HFFc6 (cell line): ENCODE results near the gene DMBX1. TPM values are rescaled to one million over a fixed set of nuclear protein-coding genes. Genes with fewer than 3 reads are reported as not detected.

Experiments used
- DNase-seq: peaks from one replicate; pipeline ENCODE4 v3.0.0-alpha.2; 2018
- H3K27ac Mint-ChIP-seq: 2 replicates; pipeline ENCODE4 v1.8.0; 2020; ENCODE audit warnings: mild to moderate bottlenecking, mixed read lengths
- H3K27me3 Mint-ChIP-seq: 2 replicates; pipeline ENCODE4 v1.8.0; 2021; ENCODE audit warnings: mild to moderate bottlenecking, moderate library complexity, mixed read lengths; ENCODE audit not compliant: insufficient read depth
- H3K36me3 Mint-ChIP-seq: 2 replicates; pipeline ENCODE4 v1.8.0; 2021; ENCODE audit warnings: low read depth, mixed read lengths
- H3K4me1 Mint-ChIP-seq: 2 replicates; pipeline ENCODE4 v1.8.0; 2020; ENCODE audit warnings: low read depth, mixed read lengths
- H3K4me3 Mint-ChIP-seq: 2 replicates; pipeline ENCODE4 v1.8.0; 2020; ENCODE audit warnings: mild to moderate bottlenecking, moderate library complexity, mixed read lengths
- H3K9me3 Mint-ChIP-seq: 2 replicates; pipeline ENCODE4 v1.8.0; 2020; ENCODE audit warnings: mild to moderate bottlenecking, mixed read lengths
- CTCF ChIP-seq: fragments of 200-600 bp; sonication (generic); IDR thresholded peaks from 2 replicates; pipeline ENCODE4 v1.5.0; 2021; ENCODE audit warnings: antibody characterized with exemption, mild to moderate bottlenecking
- total RNA-seq, 6 experiments: library from RNA; stranded (reverse); fragmentation: NEBNext Ultra II Directional; extraction: Animal tissue kit (Norgen Biotek cat#: 25700); gene quantifications; 2 replicates in 1 of 6; 3 replicates in 5 of 6; pipeline ENCODE4 v1.2.3, GENCODE V29; 2021

The DMBX1 gene
- total RNA-seq, 6 experiments from 2014 or later: not detected

- peaks cover 21% of the 10 kb centered on the region for H3K27me3 Mint-ChIP-seq
- no peaks in the 10 kb centered on the region for H3K36me3 Mint-ChIP-seq
- no peaks in the 10 kb centered on the region for H3K9me3 Mint-ChIP-seq
- peak overlapping the region; percentile 62 for H3K4me3 Mint-ChIP-seq
- peak; percentile 62 for DNase-seq
- H3K27ac Mint-ChIP-seq: peak overlapping the region; percentile 54
- no peak for TF ChIP-seq CTCF
- peaks cover 42% of the 10 kb centered on the region for H3K4me1 Mint-ChIP-seq
These were observed 32.7 kb downstream of the DMBX1 start for GRCh38 chr1:46522184-46522968.

- Mint-ChIP-seq H3K27ac (no peak overlapping the region), H3K9me3 (no peaks in the 10 kb centered on the region), H3K36me3 (no peaks in the 10 kb centered on the region), H3K27me3 (peaks cover 18% of the 10 kb centered on the region), H3K4me3 (peak overlapping the region; percentile 62; the same call in 1 of the 2 replicates), H3K4me1 (peaks cover 42% of the 10 kb centered on the region)
- no peak for DNase-seq
- no peak for TF ChIP-seq CTCF
These were observed 33.3 kb downstream of the DMBX1 start for GRCh38 chr1:46522969-46523320.

- no peak for DNase-seq
- Mint-ChIP-seq H3K4me3 (no peak overlapping the region), H3K4me1 (peaks cover 42% of the 10 kb centered on the region), H3K9me3 (no peaks in the 10 kb centered on the region), H3K27me3 (peaks cover 16% of the 10 kb centered on the region), H3K36me3 (no peaks in the 10 kb centered on the region), H3K27ac (no peak overlapping the region)
- TF ChIP-seq CTCF: no peak
These were observed 34.1 kb downstream of the DMBX1 start for GRCh38 chr1:46523496-46524353.

- peaks cover 31% of the 10 kb centered on the region for H3K4me1 Mint-ChIP-seq
- no peaks in the 10 kb centered on the region for H3K9me3 Mint-ChIP-seq
- DNase-seq: no peak
- H3K36me3 Mint-ChIP-seq: no peaks in the 10 kb centered on the region
- H3K4me3 Mint-ChIP-seq: no peak overlapping the region
- peaks cover 24% of the 10 kb centered on the region for H3K27me3 Mint-ChIP-seq
- no peak for TF ChIP-seq CTCF
- no peak overlapping the region for H3K27ac Mint-ChIP-seq
These were observed 35.2 kb downstream of the DMBX1 start for GRCh38 chr1:46524843-46525242.

- H3K36me3 Mint-ChIP-seq: no peaks in the 10 kb centered on the region
- TF ChIP-seq CTCF: no peak
- no peaks in the 10 kb centered on the region for H3K9me3 Mint-ChIP-seq
- peaks cover 26% of the 10 kb centered on the region for H3K4me1 Mint-ChIP-seq
- no peak overlapping the region for H3K4me3 Mint-ChIP-seq
- no peak for DNase-seq
- H3K27ac Mint-ChIP-seq: no peak overlapping the region
- peaks cover 25% of the 10 kb centered on the region for H3K27me3 Mint-ChIP-seq
These were observed 35.8 kb downstream of the DMBX1 start for GRCh38 chr1:46525253-46525983.
